Stomach (tissue), 4 donors: ENCODE results near the gene MYRFL.

Source experiments
- POLR2A ChIP-seq, 4 donors: fragments of 450-650 bp; IDR thresholded peaks; one replicate each; pipeline ENCODE4 v1.6.1; 2016; ENCODE audit warnings: antibody characterized with exemption in 4 of 4, control low read depth in 2 of 4, mild to moderate bottlenecking in 1 of 4, moderate library complexity in 1 of 4
- POLR2AphosphoS5 ChIP-seq, 3 donors: sonication (generic); formaldehyde crosslinking; IDR thresholded peaks; one replicate each; pipeline ENCODE4 v1.6.1; 2016; ENCODE audit warnings: antibody characterized with exemption in 3 of 3

- TF ChIP-seq POLR2AphosphoS5 (IDR thresholded peaks at IDR 0.05) (no peak), POLR2A (IDR thresholded peaks at IDR 0.05) (no peak)
These were observed 81.6 kb downstream of the MYRFL start for GRCh38 chr12:69906411-69907216.
